ENCODE measurements around the gene DYTN.

Gene DYTN

DNA sequence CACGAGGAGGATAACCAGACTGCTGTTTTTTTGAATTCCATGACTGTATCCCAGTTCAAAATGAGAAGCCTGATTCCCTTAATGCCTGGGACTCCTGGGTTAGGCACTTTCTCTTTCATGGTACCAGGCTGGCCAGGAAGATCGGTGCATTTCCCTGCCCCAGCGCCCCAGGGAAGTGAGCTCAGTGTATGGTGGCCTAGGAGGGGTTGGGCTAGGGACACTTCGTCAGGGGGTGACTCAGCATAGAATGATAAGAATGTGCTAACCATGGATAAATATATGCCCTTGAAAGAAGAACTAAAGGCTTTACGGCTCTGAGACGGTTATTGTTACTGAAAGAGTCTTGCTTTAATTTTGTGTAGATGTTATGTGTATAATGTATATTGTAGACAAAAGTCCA, 103.4 kb downstream of the DYTN start:
- no peak for DNase-seq (ENCODE audit: low spot score)

DNA sequence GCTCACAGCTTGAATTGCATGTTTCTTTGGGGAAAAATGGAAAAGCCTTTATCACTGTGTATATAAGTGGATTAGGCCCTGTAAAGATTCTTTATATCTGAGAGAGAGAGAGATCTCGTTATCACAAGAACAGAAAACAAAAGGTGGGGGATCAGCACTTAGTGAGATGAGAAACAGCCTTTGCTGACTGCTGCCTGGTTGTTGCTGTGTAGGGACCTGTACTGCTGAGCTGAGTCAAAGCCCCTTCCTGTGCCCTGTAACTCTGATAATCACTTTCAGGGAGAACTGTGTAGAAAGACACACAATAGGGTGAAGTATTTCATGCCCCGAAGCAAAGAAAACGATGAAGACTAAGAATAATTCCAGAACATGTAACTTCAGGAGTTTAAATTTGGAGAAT, 106.5 kb downstream of the DYTN start:
- DNase-seq (ENCODE audit: low spot score) = no peak

DNA sequence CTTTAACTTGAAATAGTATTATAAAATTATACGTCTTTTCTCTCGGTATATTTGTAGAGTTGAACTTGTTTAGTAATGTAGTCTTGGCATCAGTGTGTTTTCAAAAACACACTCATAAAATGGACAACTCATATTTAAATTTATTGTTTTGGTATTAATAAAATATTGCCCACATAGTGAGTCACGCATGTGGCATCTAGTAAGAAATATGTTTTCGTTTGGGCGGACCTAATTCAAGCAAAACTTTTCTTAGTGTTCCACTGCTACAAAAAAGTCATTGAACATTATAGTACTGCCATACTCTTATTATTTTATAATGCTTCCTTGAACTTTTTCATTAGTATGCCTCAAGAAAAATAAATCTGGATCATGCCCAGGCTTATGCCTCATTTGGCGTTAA, 107.0 kb downstream of the DYTN start:
- no peak for DNase-seq (ENCODE audit: low spot score)

DNA sequence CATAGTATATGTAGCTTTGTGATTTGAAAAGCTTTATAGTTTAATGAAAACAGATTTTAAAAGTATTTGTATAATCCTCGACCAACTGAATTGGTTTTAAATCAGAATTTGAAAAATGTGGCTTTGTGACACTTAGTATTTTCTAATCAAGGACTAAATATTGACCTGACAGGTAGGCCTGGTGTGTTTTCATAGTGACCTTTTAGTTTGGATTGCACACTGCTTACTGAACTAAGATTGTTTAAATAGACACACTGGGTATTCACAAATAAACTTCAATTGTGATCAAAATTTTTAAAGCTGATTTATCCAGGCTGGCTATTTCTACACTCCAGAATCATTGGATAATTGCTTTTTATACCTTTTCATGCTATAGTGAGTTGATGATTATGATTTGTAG, 107.7 kb downstream of the DYTN start:
- no peak for DNase-seq (ENCODE audit: low spot score)

DNA sequence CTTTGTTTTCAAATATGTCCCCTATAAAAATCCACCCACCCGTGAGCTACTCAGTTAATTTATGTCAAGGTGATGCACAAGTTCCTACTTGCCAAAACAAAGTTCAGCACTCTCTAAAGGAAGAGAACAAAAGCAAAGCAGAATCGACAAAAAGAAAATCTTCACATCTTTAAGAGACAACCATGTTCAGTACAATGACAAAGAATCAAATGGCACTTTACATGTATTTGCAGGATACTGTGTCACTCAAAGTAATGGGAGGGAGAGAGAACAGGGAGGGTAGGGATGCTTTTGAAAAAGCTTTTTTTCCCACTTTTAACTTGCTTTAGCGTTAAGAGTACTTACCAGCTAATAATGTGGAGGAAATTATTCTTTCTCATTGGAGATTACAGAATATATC, 115.0 kb downstream of the DYTN start:
- no peak for DNase-seq (ENCODE audit: low spot score)

All from SW480 (cell line).